Measurements from ENCODE around the gene PDIA6. TPM values are rescaled to one million over a fixed set of nuclear protein-coding genes. Genes with fewer than 3 reads are reported as not detected.

PDIA6 gene
- total RNA-seq, 2 donors from 2014 or later: 402 to 408 TPM

DNA sequence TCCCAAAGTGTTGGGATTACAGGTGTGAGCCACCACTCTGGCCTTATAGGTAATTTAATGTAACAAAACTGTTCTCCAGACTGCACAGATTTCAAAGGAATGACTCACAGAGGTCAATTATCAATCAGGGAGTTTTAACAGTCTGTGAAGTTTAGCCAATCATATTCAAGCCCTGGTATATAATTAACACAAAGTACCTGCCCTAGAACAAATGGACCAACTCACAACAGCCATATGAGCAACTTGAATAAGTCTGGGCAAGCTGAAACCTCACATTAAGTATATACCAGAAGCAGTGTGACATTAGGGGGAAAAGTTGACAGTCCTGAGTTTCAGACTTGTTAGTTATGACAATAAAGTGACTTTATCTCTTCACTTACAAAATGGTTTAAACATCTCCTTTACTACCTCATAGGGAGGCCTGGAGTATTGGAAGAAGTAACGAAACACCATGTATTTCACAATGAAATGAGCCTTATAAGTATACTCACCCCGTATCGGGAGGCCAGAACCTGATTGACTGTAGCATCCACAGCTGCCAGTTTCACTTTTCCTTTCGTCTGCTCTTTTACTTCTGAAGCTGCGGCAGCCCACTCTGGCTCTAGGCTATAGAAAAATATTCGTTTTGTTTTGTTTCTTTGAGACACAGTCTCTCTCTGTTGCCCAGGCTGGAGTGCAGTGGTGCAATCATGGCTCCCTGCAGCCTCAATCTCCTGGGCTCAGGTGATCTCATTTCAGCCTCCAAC, 22.2 kb downstream of the PDIA6 start:
- no peak for DNase-seq
- H3K4me3 Mint-ChIP-seq: no peak overlapping the region
- no peak overlapping the region for H3K4me3 ChIP-seq (ENCODE audit: low read length)
- no peak overlapping the region for H3K9ac ChIP-seq (ENCODE audit: extremely low read depth, low read length, poor library complexity, severe bottlenecking)
- H3K27me3 ChIP-seq (ENCODE audit: control insufficient read depth, insufficient read depth, low read length, poor library complexity, severe bottlenecking): no peaks in the 10 kb centered on the region
- no peaks in the 10 kb centered on the region for H3K27me3 Mint-ChIP-seq (ENCODE audit: insufficient read depth)
- TF ChIP-seq, protein P1, sequence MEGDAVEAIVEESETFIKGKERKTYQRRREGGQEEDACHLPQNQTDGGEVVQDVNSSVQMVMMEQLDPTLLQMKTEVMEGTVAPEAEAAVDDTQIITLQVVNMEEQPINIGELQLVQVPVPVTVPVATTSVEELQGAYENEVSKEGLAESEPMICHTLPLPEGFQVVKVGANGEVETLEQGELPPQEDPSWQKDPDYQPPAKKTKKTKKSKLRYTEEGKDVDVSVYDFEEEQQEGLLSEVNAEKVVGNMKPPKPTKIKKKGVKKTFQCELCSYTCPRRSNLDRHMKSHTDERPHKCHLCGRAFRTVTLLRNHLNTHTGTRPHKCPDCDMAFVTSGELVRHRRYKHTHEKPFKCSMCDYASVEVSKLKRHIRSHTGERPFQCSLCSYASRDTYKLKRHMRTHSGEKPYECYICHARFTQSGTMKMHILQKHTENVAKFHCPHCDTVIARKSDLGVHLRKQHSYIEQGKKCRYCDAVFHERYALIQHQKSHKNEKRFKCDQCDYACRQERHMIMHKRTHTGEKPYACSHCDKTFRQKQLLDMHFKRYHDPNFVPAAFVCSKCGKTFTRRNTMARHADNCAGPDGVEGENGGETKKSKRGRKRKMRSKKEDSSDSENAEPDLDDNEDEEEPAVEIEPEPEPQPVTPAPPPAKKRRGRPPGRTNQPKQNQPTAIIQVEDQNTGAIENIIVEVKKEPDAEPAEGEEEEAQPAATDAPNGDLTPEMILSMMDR (conservative IDR thresholded peaks at IDR 0.05): no peak
- 93 to 96% methylated on average over 6 of the region's 6 CpGs for WGBS, 2 experiments (ENCODE audit: insufficient coverage in 1 of 2, insufficient read length in 1 of 2)
- H3K4me1 Mint-ChIP-seq: no peaks in the 10 kb centered on the region
- H3K36me3 Mint-ChIP-seq (ENCODE audit: low read depth): peaks cover 94% of the 10 kb centered on the region
- H3K9me3 ChIP-seq (ENCODE audit: control insufficient read depth, low read length): no peaks in the 10 kb centered on the region
- H3K27ac ChIP-seq (ENCODE audit: low read depth, low read length): no peak overlapping the region
- H3K4me1 ChIP-seq (ENCODE audit: control insufficient read depth, insufficient read depth, low read length): no peaks in the 10 kb centered on the region
- H3K9me3 Mint-ChIP-seq: no peaks in the 10 kb centered on the region
- peaks cover 92% of the 10 kb centered on the region for H3K36me3 ChIP-seq (ENCODE audit: control insufficient read depth, insufficient read depth, low read length)
- H3K27ac Mint-ChIP-seq: no peak overlapping the region

DNA sequence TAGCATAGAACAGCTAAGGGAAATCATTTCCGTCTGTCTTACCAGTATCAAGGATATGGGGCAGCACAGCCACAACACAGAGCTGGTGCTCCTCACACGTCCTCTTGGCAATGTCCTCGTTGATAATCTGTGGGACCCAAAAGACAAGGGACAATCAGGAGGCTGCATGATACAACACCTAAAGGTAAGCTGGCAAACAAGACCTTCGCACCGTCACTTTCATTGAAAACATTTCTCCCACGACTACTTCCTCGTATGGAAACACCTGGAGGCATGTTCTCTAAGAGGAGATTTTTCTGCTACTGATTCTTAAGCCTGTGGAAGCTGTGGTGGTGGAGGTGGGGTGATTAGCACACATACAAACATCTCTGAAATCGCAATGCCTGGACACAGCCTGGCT, 23.7 kb downstream of the PDIA6 start:
- Mint-ChIP-seq H3K36me3 (ENCODE audit: low read depth) (peaks cover 96% of the 10 kb centered on the region), H3K4me3 (no peak overlapping the region), H3K9me3 (no peaks in the 10 kb centered on the region), H3K4me1 (no peaks in the 10 kb centered on the region), H3K27ac (no peak overlapping the region), H3K27me3 (ENCODE audit: insufficient read depth) (no peaks in the 10 kb centered on the region)
- no peaks in the 10 kb centered on the region for H3K4me1 ChIP-seq (ENCODE audit: control insufficient read depth, insufficient read depth, low read length)
- no peak overlapping the region for H3K9ac ChIP-seq (ENCODE audit: extremely low read depth, low read length, poor library complexity, severe bottlenecking)
- TF ChIP-seq, protein P1 (conservative IDR thresholded peaks at IDR 0.05): no peak
- no peak overlapping the region for H3K27ac ChIP-seq (ENCODE audit: low read depth, low read length)
- 94 to 97% methylated on average over 7 to 8 of the region's 8 CpGs for WGBS, 2 experiments (ENCODE audit: insufficient coverage in 1 of 2, insufficient read length in 1 of 2)
- H3K4me3 ChIP-seq (ENCODE audit: low read length): no peak overlapping the region
- H3K27me3 ChIP-seq (ENCODE audit: control insufficient read depth, insufficient read depth, low read length, poor library complexity, severe bottlenecking): no peaks in the 10 kb centered on the region
- H3K36me3 ChIP-seq (ENCODE audit: control insufficient read depth, insufficient read depth, low read length): peaks cover 95% of the 10 kb centered on the region
- DNase-seq: no peak
- no peaks in the 10 kb centered on the region for H3K9me3 ChIP-seq (ENCODE audit: control insufficient read depth, low read length)

DNA sequence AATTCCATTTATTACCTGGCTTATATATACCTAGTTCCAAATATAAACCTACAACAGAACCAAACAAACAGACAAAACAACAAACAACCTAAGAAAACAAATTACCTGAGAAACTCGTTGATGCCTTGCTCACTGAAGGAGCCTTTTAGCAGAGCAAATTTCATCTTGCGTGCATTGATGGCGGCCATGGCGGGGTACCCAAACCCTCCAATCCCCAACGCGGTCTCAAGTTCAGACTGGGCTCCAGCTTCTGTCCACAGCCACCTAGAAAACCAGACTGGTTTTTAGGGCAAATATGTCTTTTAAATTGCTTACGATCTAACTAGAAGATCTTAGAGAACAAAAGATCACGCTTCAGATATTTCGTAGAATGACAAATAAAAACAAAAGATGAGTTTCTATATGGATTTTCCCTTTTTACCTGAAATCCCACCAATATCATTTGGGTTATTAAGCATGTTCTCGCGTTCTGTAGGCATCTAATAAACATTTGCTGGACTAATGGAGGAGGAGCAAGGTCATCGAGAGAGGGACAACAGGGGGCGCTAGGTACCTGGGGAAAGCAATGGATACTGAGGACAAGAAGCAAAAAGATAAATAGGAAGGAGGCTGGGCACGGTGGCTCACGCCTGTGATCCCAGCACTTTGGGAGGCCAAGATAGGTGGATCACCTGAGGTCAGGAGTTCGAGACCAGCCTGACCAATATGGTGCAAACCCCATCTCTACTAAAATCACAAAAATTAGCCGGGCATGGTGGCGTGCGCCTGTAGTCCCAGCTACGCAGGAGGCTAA, 25.2 kb downstream of the PDIA6 start:
- Mint-ChIP-seq H3K36me3 (ENCODE audit: low read depth) (peaks cover 94% of the 10 kb centered on the region), H3K9me3 (no peaks in the 10 kb centered on the region), H3K4me1 (no peaks in the 10 kb centered on the region), H3K27ac (no peak overlapping the region), H3K4me3 (no peak overlapping the region), H3K27me3 (ENCODE audit: insufficient read depth) (no peaks in the 10 kb centered on the region)
- Histone ChIP-seq H3K9ac (ENCODE audit: extremely low read depth, low read length, poor library complexity, severe bottlenecking) (no peak overlapping the region), H3K4me1 (ENCODE audit: control insufficient read depth, insufficient read depth, low read length) (no peaks in the 10 kb centered on the region), H3K27me3 (ENCODE audit: control insufficient read depth, insufficient read depth, low read length, poor library complexity, severe bottlenecking) (no peaks in the 10 kb centered on the region), H3K9me3 (ENCODE audit: control insufficient read depth, low read length) (no peaks in the 10 kb centered on the region), H3K4me3 (ENCODE audit: low read length) (no peak overlapping the region), H3K27ac (ENCODE audit: low read depth, low read length) (no peak overlapping the region), H3K36me3 (ENCODE audit: control insufficient read depth, insufficient read depth, low read length) (peaks cover 94% of the 10 kb centered on the region)
- DNase-seq: peak; percentile 87
- TF ChIP-seq, protein P1 (conservative IDR thresholded peaks at IDR 0.05): peak; percentile 74
- 89 to 93% methylated on average over 13 to 20 of the region's 20 CpGs for WGBS, 2 experiments (ENCODE audit: insufficient coverage in 1 of 2, insufficient read length in 1 of 2)

Measured in endodermal cell (in vitro differentiated cells).